HG03565 (cell line): ENCODE results near the gene CC2D2B.

Experiments
- ATAC-seq: cut with Tn5 transposase; IDR thresholded peaks from one replicate; pipeline ENCODE4 v1.9.1; 2021; ENCODE audit warnings: mild to moderate bottlenecking, moderate library complexity; ENCODE audit not compliant: unreplicated experiment

Gene CC2D2B

DNA sequence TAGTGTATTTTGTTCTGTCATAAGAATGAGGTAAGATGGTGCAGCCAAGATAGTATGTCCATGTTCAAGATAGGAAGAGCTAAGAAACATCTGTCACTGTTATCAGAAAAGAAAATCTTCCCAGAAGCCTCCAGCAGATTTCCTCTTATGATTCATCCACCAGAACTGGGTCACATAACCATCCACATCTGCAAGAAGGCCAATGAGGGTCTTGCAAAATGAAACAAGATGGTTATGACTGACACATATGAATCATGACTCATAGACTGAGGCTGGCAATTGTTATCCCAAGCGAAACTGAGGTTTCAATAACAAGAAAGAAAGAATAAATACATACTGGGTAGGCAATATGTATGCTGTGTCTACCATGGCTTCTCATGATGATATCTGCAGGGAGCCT is 165.9 kb downstream of the CC2D2B start:
- no peak for ATAC-seq

DNA sequence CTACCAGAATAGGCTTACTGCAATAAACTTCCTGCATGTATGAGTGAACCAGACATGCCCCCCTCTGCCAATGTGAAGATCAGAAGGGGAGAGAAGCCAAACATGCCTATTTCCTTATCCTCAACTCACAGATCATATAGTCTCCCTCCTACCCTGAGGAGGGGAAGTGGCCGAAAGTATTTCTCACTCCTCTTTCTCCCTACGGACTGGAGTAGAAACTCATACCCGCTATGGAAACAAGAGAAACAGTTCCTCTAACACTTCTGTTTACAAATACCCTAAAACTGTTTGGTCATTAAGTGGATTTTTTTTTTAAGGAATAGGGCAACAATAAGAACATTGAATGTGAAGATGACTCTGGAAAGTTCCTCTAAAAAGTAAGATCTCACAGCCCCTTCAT is 167.0 kb downstream of the CC2D2B start:
- ATAC-seq, result no peak

DNA sequence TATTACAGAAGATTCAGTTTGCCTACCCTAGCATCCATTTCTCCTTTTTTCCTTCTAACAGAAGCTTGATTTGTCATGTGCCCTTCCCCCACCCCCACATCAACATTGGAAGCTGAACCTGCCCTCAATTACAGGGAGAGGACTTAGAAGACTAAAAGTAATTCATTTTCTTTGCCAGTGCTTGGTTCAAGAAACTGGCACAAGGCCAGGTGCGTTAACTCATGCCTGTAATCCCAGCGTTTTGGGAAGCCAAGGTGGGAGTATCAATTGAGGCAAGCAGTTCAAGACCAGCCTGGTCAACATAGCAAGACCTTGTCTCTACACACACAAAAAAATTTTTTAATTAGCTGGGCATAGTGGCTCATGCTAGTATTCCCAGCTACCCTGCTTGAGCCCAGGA is 168.2 kb downstream of the CC2D2B start:
- no peak for ATAC-seq

DNA sequence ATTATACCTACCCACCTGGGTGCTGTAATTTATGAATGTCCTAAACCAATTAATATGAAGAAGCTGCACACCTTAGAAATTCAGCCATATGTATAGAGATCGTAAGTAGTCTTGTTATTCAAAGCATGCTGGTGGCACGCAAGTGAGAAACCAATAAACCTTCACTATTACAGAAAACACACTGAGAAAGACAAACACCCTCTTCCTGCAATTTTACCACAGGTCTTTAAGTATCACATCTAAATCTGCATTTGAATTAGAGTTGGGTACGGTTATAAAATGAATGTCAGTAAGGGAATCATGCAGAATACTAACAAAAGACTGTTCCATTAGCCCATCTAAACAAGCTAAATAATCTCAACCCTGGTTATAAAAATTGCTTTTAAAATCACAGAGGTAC is 169.4 kb downstream of the CC2D2B start:
- no peak for ATAC-seq

DNA sequence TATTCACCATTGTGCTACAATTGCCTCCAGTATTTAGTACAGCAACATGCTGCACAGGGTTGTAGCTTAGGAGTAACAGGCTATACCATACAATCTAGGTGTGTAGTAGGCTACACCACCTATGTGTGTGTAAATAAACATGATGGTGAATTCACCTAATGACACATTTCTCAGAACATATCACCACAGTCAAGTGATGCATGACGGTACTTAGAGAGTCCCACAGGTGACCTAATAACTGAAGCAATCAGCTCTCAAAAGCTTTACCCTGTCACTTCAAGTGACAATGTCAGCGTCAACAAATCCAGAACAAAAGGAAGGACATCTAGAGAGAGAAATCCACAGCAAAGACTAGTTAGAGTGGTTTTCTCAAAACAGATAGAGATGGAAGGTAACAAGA is 174.4 kb downstream of the CC2D2B start:
- no peak for ATAC-seq
